ENCODE measurements around the gene AK1.
A peak's percentile ranks its signal among the peaks of the same experiment; 100 is the strongest.

The AK1 gene

DNA sequence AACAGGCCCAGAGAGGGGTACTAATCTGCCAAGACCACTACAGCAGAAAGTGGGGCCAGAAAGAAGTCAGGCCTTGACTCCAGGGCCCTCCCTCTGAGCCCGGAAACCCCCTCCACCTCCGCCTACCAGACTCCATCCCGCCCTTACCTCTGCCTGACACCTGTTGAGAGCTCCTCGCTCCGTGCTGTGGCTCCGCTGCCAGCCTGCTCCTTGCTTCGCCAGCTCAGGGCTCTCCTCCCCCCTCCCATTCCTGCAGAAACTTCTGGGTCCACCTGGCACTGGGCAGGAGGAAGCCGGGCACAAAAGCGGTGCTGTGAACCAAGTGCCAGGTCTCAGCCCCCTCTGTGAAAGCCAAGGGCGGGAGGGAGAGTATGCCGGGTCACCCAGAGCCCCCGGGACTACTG lies 28.3 kb upstream of the AK1 start:
- DNase-seq (ENCODE audit: low read depth) = no peak
- no peak overlapping the region for H3K4me3 ChIP-seq (ENCODE audit: low read depth, low read length)
- TF ChIP-seq MYC (IDR thresholded peaks at IDR 0.05; ENCODE audit: low read depth, low read length) (no peak), POLR2A (IDR thresholded peaks at IDR 0.05; ENCODE audit: extremely low read depth, insufficient read length) (no peak)
- TF ChIP-seq, protein P1, sequence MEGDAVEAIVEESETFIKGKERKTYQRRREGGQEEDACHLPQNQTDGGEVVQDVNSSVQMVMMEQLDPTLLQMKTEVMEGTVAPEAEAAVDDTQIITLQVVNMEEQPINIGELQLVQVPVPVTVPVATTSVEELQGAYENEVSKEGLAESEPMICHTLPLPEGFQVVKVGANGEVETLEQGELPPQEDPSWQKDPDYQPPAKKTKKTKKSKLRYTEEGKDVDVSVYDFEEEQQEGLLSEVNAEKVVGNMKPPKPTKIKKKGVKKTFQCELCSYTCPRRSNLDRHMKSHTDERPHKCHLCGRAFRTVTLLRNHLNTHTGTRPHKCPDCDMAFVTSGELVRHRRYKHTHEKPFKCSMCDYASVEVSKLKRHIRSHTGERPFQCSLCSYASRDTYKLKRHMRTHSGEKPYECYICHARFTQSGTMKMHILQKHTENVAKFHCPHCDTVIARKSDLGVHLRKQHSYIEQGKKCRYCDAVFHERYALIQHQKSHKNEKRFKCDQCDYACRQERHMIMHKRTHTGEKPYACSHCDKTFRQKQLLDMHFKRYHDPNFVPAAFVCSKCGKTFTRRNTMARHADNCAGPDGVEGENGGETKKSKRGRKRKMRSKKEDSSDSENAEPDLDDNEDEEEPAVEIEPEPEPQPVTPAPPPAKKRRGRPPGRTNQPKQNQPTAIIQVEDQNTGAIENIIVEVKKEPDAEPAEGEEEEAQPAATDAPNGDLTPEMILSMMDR (IDR thresholded peaks at IDR 0.05; ENCODE audit: low read depth, low read length) = no peak
- TF ChIP-seq, protein P2, sequence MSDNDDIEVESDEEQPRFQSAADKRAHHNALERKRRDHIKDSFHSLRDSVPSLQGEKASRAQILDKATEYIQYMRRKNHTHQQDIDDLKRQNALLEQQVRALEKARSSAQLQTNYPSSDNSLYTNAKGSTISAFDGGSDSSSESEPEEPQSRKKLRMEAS (IDR thresholded peaks at IDR 0.05; ENCODE audit: low read depth, low read length) = no peak

DNA sequence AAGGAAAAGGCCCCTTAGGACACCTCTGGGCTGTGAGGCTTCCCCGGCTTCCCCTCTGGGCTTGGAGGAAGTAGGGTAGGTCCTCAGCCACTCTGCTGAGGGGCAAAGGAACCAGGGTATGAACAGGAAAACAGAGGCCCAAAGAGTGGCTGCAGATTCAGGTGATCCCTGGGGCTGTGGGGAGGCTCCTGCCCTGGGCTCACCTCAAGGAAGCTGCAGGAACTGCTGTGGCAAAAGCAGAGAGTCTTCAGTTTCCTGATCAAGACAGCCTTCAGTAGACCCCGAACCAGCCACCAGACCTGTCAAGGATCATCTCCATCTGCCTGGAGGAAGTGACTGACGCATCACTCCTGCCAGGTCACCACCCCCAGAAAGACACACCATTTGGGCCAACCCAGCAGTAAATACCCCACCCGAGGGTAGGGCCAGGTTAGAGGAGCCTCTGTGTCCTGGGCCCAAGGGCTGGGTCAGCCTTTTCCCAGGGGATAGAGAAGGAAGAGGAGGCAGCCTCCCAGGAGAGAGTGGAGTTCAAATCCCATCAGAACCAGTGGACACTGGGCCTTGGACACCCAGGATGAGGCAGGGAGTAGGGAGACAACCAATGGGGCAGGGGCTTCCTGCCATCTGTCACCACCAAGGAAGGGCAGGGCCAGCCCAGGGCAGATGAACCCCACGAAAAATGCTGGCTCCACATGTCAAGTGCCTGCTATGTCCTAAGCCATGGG lies 27.7 kb upstream of the AK1 start:
- DNase-seq (ENCODE audit: low read depth) = no peak
- TF ChIP-seq MYC (IDR thresholded peaks at IDR 0.05; ENCODE audit: low read depth, low read length) = no peak
- H3K4me3 ChIP-seq (ENCODE audit: low read depth, low read length) = no peak overlapping the region

DNA sequence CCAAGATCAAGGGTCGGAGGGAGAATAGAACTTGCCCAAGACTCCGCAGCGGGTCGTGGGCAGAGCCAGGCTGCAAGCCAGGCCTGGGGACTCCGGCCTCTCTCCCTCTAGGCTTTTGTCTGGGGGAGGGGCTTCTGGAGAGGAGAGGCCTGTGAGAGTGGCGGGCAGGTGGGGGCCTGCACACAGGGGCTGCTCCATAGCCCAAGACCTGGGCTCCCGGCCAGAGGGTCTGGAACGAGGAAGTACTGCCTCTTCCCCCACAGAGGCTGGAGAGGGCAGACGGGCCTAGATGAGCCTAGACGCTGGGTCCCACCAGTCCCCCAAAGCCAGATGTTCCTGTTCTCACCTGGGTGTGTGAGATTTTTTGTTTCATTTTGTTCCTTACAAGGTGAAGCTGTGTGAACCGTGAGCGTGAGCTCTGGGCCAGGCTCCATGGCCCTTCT lies 27.1 kb upstream of the AK1 start:
- TF ChIP-seq, protein P1 (IDR thresholded peaks at IDR 0.05; ENCODE audit: low read depth, low read length) = no peak
- TF ChIP-seq POLR2A (IDR thresholded peaks at IDR 0.05; ENCODE audit: extremely low read depth, insufficient read length) = no peak
- no peak overlapping the region for H3K4me3 ChIP-seq (ENCODE audit: low read depth, low read length)
- no peak for DNase-seq (ENCODE audit: low read depth)

- TF ChIP-seq MYC (IDR thresholded peaks at IDR 0.05; ENCODE audit: low read depth, low read length) (no peak), POLR2A (IDR thresholded peaks at IDR 0.05; ENCODE audit: extremely low read depth, insufficient read length) (no peak)
- TF ChIP-seq, protein P1 (IDR thresholded peaks at IDR 0.05; ENCODE audit: low read depth, low read length) = no peak
- TF ChIP-seq, protein P2 (IDR thresholded peaks at IDR 0.05; ENCODE audit: low read depth, low read length) = no peak; the same call in 1 of the 2 replicates
- DNase-seq (ENCODE audit: low read depth) = peak; percentile 40
- no peak overlapping the region for H3K4me3 ChIP-seq (ENCODE audit: low read depth, low read length)
Observed at GRCh38 chr9:127903557-127904475, 26.3 kb upstream of the AK1 start.

DNA sequence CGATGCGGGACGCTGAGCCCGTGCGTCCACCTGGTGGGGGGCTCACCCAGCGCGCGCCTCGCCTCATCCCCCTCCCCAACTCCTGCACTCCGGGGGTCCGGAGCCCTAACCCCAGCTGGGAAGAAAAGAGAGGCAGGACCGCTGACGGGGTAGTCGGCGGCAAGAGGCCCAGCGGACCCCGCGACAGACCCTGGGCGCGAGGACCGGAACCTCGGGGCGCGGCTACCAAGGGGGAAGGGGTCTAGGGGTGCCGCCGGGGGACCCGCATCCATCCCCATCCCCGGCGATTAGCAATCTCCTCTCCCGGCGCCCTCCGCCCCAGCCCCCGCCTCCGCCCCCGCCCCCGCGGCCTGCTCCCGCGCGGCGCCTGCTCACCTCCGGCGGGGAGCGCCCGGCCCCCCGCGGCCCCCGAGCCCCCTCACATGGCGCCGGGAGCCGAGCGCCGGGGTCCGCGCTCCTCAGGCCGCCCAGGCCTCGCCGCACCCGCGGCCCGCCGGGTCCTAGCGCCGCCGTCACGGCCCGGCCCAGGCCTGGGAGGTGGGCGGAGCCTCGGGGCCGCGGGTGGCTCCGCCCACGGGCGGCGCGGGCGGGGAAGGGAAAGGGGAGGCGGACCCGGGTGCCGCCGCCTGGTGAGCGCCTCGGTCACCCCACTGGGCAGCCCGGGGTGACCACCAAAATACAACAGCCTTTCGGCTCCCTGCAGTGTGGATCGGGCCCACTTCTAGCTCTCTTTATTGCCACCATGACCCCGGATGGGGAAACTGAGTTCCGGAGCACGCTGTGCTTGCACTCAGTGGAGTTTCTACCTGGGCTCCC lies 21.9 kb upstream of the AK1 start, which contains the start of gene ST6GALNAC6:
Gene ST6GALNAC6 (minus strand): TSS at position 476 of the 816 bp plus-strand sequence. CDS start 1,622 bp downstream, outside the sequence.
- peak; percentile 76 for DNase-seq (ENCODE audit: low read depth)
- TF ChIP-seq POLR2A (IDR thresholded peaks at IDR 0.05; ENCODE audit: extremely low read depth, insufficient read length) (peak; percentile 53), MYC (IDR thresholded peaks at IDR 0.05; ENCODE audit: low read depth, low read length) (0 out of 2 replicates have a peak, but pooled peaks have one; percentile 17)
- TF ChIP-seq, protein P1 (IDR thresholded peaks at IDR 0.05; ENCODE audit: low read depth, low read length) = no peak
- H3K4me3 ChIP-seq (ENCODE audit: low read depth, low read length) = peak within 1 kb of the TSS; percentile 55
